ENCODE measurements around the gene MDK. TPM values are rescaled to one million over a fixed set of nuclear protein-coding genes. Genes with fewer than 3 reads are reported as not detected.

MDK gene
- total and polyA plus RNA-seq, 2 of the 13 experiments (the other 11 are each of a cell fraction or from before 2014, with no cell fraction given): 312 to 407 TPM

GRCh38 chr11:46392421-46393230, 11.2 kb downstream of the MDK start (continued):
- TF ChIP-seq HMGXB3 (CRISPR knock-in tag; IDR thresholded peaks at IDR 0.05; ENCODE audit: borderline replicate concordance) (peak; percentile 96), SMAD3 (CRISPR knock-in tag; IDR thresholded peaks at IDR 0.05) (peak; percentile 98), EP300 (IDR thresholded peaks at IDR 0.05; ENCODE audit: low read depth in 2 of 2, low read length in 2 of 2) (no peak; a peak in 1 of 4 replicates), EP300 (CRISPR knock-in tag; IDR thresholded peaks at IDR 0.05; ENCODE audit: borderline replicate concordance) (peak; percentile 50; the same call in 1 of the 2 replicates), ZSCAN20 (CRISPR knock-in tag; IDR thresholded peaks at IDR 0.05; ENCODE audit: borderline replicate concordance) (peak; percentile 99), ZNF253 (CRISPR knock-in tag; IDR thresholded peaks at IDR 0.05; ENCODE audit: borderline replicate concordance) (peak; percentile 94), EHMT2 (IDR thresholded peaks at IDR 0.05; ENCODE audit: borderline replicate concordance, low read depth, low read length) (peak; percentile 50; the same call in 1 of the 2 replicates), RFX5 (IDR thresholded peaks at IDR 0.05; ENCODE audit: low read depth, low read length) (no peak), GTF2F1 (IDR thresholded peaks at IDR 0.05; ENCODE audit: low read length) (no peak), ZNF616 (CRISPR knock-in tag; IDR thresholded peaks at IDR 0.05; ENCODE audit: low read depth) (peak; percentile 97), ZNF7 (CRISPR knock-in tag; IDR thresholded peaks at IDR 0.05) (peak; percentile 60; the same call in 1 of the 2 replicates), FOXO1 (CRISPR knock-in tag; IDR thresholded peaks at IDR 0.05) (peak; percentile 80), PHF21A (CRISPR knock-in tag; IDR thresholded peaks at IDR 0.05) (no peak; the same call in 1 of the 2 replicates), ZNF101 (CRISPR knock-in tag; IDR thresholded peaks at IDR 0.05; ENCODE audit: borderline replicate concordance, low read depth) (no peak), NBN (conservative IDR thresholded peaks at IDR 0.05) (no peak), TGIF2 (CRISPR knock-in tag; IDR thresholded peaks at IDR 0.05) (peak; percentile 93), MBNL3 (CRISPR knock-in tag; conservative IDR thresholded peaks at IDR 0.05) (no peak), TBX3 (IDR thresholded peaks at IDR 0.05; ENCODE audit: borderline replicate concordance) (no peak), GPN1 (CRISPR knock-in tag; IDR thresholded peaks at IDR 0.05; ENCODE audit: borderline replicate concordance) (peak; percentile 86; the same call in 1 of the 2 replicates), ZNF446 (CRISPR knock-in tag; IDR thresholded peaks at IDR 0.05) (peak; percentile 97; the same call in 1 of the 2 replicates), GATA4 (IDR thresholded peaks at IDR 0.05; ENCODE audit: borderline replicate concordance, low read depth) (no peak), RBFOX2 (IDR thresholded peaks at IDR 0.05; ENCODE audit: low read depth, low read length) (no peak), ZNF580 (CRISPR knock-in tag; IDR thresholded peaks at IDR 0.05; ENCODE audit: borderline replicate concordance, low read depth) (peak; percentile 99)
- TF ChIP-seq, protein P1, sequence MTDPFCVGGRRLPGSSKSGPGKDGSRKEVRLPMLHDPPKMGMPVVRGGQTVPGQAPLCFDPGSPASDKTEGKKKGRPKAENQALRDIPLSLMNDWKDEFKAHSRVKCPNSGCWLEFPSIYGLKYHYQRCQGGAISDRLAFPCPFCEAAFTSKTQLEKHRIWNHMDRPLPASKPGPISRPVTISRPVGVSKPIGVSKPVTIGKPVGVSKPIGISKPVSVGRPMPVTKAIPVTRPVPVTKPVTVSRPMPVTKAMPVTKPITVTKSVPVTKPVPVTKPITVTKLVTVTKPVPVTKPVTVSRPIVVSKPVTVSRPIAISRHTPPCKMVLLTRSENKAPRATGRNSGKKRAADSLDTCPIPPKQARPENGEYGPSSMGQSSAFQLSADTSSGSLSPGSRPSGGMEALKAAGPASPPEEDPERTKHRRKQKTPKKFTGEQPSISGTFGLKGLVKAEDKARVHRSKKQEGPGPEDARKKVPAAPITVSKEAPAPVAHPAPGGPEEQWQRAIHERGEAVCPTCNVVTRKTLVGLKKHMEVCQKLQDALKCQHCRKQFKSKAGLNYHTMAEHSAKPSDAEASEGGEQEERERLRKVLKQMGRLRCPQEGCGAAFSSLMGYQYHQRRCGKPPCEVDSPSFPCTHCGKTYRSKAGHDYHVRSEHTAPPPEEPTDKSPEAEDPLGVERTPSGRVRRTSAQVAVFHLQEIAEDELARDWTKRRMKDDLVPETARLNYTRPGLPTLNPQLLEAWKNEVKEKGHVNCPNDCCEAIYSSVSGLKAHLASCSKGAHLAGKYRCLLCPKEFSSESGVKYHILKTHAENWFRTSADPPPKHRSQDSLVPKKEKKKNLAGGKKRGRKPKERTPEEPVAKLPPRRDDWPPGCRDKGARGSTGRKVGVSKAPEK (CRISPR knock-in tag; IDR thresholded peaks at IDR 0.05; ENCODE audit: borderline replicate concordance): no peak

Data from HepG2 (cell line).